ENCODE results near the gene RPLP2. TPM values are rescaled to one million over a fixed set of nuclear protein-coding genes. Genes with fewer than 3 reads are reported as not detected.

Gene RPLP2
- total RNA-seq: 265 TPM

GRCh38 chr11:809287-810039 lies at the start of gene RPLP2:
TSS of gene RPLP2 (plus strand) at chr11:809967. CDS start at chr11:810235, 268 bp downstream.

GRCh38 chr11:777288-778255 lies 32.2 kb upstream of the RPLP2 start, which contains the start of gene GATD1:
TSS of gene GATD1 (minus strand) at chr11:777487. CDS start at chr11:777462, 25 bp downstream.

GRCh38 chr11:789943-790342 lies 19.8 kb upstream of the RPLP2 start, which contains the start of gene CEND1:
TSS of gene CEND1 (minus strand) at chr11:790090. CDS start at chr11:788576, 1,514 bp downstream.

GRCh38 chr11:798093-798713 lies 11.6 kb upstream of the RPLP2 start, which contains the start of gene SLC25A22:
TSS of gene SLC25A22 (minus strand) at chr11:798281. CDS start at chr11:795006, 3,275 bp downstream.

GRCh38 chr11:818396-819128 lies 8.8 kb downstream of the RPLP2 start, which contains the start of gene PNPLA2:
TSS of gene PNPLA2 (plus strand) at chr11:818914. CDS start at chr11:819719, 805 bp downstream.

GRCh38 chr11:827897-828192 lies 18.1 kb downstream of the RPLP2 start, which contains the start of gene CRACR2B:
TSS of gene CRACR2B (plus strand) at chr11:827919. CDS start at chr11:828608, 689 bp downstream.

GRCh38 chr11:832529-833113 lies 22.9 kb downstream of the RPLP2 start, which contains the start of gene CD151:
TSS of gene CD151 (plus strand) at chr11:832952. CDS start at chr11:836070, 3,118 bp downstream.

GRCh38 chr11:842370-843002 lies 32.7 kb downstream of the RPLP2 start, which contains the start of the genes POLR2L and TSPAN4:
TSS of gene POLR2L (minus strand) at chr11:842529. CDS start at chr11:842508, 21 bp downstream.
TSS of gene TSPAN4 (plus strand) at chr11:842852. CDS start at chr11:850305, 7,453 bp downstream.

Small RNA genes lying within 50 kb of the gene (small RNA-seq; reads per million reads assigned to genes)
- not detected for gene SNORA52

Other genes starting within 250 kb of the RPLP2 start
- gene LMNTD2, start 249.2 kb upstream of the RPLP2 start, total RNA-seq: 0.23 TPM
- 12.2 TPM for gene RASSF7, start 249.0 kb upstream of the RPLP2 start, total RNA-seq
- gene PHRF1, start 233.5 kb upstream of the RPLP2 start, total RNA-seq: 24.0 TPM
- gene IRF7, start 194.0 kb upstream of the RPLP2 start, total RNA-seq: 3.9 TPM
- gene CDHR5, start 185.0 kb upstream of the RPLP2 start, total RNA-seq: 0.23 TPM
- gene SCT, start 182.8 kb upstream of the RPLP2 start, total RNA-seq: not detected
- gene DRD4, start 172.7 kb upstream of the RPLP2 start, total RNA-seq: not detected
- 76.6 TPM for gene DEAF1, start 114.7 kb upstream of the RPLP2 start, total RNA-seq
- 12.0 TPM for gene TMEM80, start 114.2 kb upstream of the RPLP2 start, total RNA-seq
- gene EPS8L2, start 103.7 kb upstream of the RPLP2 start, total RNA-seq: 4.2 TPM
- gene TALDO1, start 62.5 kb upstream of the RPLP2 start, total RNA-seq: 76.1 TPM
- 40.8 TPM for gene GATD1, start 32.5 kb upstream of the RPLP2 start, total RNA-seq
- gene CEND1, start 19.9 kb upstream of the RPLP2 start, total RNA-seq: 19.4 TPM
- gene SLC25A22, start 11.7 kb upstream of the RPLP2 start, total RNA-seq: 24.7 TPM
- gene PIDD1, start 4.7 kb upstream of the RPLP2 start, total RNA-seq: 5.5 TPM
- 6.5 TPM for gene PNPLA2, start 8.9 kb downstream of the RPLP2 start, total RNA-seq
- 2.8 TPM for gene CRACR2B, start 18.0 kb downstream of the RPLP2 start, total RNA-seq
- gene CD151, start 23.0 kb downstream of the RPLP2 start, total RNA-seq: 37.6 TPM
- 45.2 TPM for gene POLR2L, start 32.6 kb downstream of the RPLP2 start, total RNA-seq
- 28.6 TPM for gene TSPAN4, start 32.9 kb downstream of the RPLP2 start, total RNA-seq
- 37.4 TPM for gene CHID1, start 100.8 kb downstream of the RPLP2 start, total RNA-seq
- gene AP2A2, start 115.9 kb downstream of the RPLP2 start, total RNA-seq: 67.4 TPM
- gene MUC6, start 226.8 kb downstream of the RPLP2 start, total RNA-seq: not detected

Measured in diencephalon (tissue), 1 donor.